HG03135 (cell line): Measurements from ENCODE around the gene NOL9.
"Not testable (repeated sequence)": the region's sequence is repeated elsewhere in the genome, so short reads cannot be mapped to it uniquely, and the experiment has no call there.

ENCODE experiments used
- ATAC-seq: cut with Tn5 transposase; IDR thresholded peaks from one replicate; pipeline ENCODE4 v1.9.1; 2021; ENCODE audit warnings: mild to moderate bottlenecking, moderate library complexity; ENCODE audit not compliant: unreplicated experiment

Gene NOL9

DNA sequence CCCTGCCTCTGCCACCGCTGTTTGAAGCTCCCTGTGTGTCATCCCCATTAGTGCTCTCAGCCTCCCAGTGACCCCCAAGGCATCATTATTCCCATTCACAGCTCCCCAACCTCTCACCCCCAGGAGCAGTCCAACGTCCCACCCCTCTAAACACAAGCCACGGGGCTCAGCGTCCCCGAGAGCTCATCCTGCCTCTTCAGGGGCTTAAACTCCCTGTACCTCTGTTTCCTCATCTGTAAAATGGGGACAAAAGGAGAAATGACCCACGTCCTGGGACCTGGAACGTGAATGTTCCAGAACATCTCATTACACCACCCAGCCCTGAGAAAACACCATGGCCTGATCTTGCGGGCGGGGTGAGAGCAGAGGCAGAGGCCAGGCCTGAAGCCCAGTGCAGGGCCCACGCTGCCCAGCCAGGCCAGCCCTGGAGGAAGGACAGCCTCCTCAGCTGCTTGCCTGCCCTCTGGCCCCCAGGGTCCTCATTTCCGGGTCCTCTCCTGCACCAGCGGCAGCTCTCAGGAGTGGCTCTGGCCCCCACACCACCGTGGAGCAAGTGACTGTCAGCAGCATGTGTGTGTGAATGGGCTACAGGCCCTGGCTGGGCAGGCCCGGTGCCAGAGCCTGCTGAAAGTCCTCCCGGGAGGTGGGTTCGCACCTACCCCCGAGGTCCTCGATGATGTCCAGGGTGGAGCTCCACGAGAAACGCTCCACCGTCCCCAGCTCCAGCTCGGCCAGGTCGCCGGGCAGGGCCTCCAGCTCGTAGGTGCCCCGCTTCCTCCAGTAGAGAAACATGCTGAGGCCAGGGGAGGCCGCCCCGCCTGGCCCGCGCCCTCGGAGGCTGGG, 48.7 kb downstream of the NOL9 start:
- no peak for ATAC-seq

DNA sequence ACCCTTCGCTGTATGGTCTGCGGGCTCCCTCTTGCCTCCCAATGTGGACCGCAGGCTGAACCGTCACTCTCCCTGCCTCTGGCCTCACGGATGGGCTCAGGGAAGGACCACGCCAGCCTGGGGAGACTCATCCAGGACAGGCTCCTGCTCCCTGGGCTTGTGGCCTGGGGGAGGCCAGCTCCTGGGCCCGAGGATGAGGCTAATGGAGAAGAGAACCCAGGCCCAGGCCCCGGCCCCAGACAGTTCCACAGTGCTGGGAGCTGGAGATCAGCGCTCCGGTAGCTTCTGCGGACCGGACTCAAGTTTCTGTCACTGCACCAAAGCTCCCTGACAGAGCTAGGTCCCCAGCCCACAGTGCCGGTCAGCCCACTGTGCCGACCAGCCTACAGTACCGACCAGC, 49.4 kb downstream of the NOL9 start:
- no peak for ATAC-seq

DNA sequence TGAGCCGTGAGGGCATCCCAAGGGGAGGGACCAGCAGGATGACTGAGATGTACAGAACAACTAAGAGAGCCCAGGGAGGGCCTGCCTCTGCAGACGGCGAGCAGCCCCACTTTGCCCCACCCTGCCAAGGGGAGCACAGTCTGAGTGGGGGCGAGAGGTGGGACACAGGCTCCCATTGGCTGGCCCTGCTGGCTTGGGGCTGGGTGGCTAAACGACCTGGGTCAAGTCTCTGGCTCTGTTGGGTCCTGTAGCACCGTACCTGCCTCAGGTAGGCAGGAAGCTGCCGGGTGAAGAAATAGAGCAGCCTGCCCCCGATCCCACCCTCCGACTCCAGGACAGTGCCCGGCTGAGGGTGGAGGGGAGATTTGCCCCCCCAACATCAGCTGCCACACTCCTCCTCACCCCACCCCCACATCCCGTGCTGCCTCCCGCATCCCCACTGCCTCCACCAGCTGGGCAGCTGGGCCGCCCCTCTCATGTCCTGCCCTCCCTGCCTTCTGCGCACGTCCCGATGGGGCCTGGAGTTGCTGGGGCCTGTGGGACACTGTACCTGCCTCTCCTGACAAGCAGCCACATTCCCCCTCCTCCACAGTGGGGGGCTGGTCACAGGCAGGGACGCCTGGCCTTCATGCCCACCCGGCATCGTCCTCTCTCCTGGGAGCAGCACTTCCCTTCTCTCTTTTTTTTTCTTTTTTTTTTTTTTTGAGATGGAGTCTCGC, 50.3 kb downstream of the NOL9 start:
- no peak for ATAC-seq

DNA sequence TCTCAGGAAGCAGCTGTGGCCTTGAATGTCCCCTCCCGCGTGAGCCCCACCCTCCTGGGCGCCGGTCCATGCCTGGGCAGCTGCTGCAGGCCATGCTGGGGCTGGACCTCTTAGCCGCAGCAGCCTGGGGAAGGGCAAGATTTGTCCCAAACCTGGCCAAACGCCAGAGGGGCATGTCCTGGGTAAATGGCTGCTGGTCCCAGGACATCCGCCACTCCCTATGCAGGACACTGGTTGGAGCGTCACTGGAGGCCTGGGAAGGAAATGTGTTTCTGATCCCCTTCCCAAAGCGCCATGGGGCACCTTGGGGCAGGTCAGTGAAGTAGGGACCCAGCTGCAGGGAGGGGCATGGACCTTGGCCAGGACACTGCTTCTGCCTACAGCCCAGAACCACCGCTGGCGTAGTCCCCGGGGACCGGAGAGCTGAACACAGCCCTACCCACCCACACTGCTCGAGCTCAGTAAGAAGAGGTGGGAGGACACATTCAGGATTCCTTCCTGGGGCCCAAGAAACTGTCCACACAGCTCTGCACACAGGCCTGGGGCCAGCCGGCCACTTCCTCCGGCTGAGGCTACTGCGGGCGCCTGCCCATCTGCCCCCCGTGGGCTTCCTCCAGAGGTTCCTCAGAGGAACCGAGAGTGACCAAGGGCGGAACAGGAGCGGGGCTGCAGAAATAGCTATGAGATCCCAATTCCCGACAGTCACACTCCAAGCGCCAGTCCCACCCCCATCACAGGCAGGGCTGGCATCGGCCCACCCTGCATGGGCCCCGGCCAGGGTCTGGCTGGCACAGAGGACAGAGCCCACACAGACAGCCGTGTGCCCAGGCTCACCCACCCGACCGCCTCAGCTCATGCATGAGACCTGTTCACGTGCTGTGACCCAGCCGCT, 52.1 kb downstream of the NOL9 start:
- ATAC-seq = no peak

DNA sequence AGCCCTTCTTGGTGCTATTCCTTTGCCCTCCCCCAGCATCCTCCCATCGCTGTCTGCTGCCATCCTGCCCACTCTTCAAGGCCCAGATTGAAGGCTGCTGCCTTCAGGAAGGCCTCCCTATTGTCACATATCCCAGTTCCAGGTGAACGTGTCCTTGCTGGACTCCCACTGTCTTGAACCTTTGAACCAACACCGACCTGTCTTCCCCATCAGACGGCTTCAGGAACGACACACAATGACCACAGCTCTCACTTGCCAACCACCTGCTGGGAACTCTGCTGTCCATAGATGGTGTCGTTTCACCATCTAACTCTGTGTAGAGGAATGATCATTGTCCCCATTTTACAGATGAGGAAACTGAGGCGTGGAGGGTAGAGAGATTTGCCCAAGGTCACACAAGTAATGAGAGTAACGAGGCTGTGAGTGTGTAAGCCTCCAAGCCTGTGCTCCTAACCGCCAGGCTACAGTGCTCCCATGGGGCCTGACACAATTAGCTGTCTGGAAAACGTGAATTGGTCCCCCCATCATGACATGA, 53.0 kb downstream of the NOL9 start:
- no peak for ATAC-seq

DNA sequence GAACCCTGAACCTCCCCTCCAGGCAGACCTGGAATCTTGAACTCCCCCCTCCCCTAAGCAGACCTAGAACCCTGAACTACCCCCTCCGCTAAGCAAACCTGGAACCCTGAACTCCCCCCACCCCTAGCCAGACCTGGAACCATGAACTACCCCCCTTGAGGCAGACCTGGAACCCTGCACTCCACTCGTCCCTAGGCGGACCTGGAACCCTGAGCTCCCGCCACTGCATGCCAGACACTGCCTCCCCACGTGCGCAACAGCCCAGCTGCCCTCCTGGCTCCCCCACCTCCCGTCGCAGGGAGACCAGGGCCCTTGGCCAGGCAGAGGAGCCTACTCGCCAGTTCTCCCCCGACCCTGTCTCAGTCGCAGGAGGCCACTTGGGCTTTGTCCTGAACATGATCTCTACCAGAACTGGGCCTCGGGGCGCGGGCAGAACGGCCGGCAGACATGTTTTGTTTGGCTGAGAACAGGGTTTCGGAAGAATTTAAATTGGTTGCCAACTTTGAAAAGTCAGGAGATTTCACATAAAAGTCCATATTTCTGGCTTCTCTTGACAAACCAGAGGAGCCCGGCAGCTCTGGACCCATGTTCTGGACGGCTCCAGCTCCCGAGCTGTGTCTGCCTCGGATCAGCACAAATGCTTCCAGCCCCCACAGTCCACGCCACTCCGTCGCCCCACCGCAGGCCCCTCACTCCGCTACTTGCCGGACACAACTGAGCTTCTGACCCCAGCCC, 53.6 kb downstream of the NOL9 start:
- no peak for ATAC-seq

DNA sequence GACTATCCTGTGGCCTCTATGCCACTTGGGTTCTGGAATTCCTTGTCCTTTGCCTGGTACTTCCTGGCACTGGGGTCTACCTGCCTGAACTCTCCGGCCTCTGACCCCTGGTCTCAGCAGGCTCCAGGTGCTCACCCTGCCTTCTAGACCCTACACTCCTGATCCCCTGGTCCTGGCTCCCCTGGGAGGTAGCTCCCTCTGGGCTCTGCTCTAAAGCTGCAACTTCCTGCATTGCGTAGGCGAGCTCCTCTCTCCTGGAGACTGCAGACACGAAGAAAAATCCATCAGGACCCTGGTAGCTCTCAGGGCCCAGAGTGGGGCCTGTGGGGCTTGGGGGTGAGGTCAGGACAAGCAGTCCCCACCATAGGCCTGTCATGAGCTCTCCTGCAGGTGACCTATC, 55.0 kb downstream of the NOL9 start:
- no peak for ATAC-seq

DNA sequence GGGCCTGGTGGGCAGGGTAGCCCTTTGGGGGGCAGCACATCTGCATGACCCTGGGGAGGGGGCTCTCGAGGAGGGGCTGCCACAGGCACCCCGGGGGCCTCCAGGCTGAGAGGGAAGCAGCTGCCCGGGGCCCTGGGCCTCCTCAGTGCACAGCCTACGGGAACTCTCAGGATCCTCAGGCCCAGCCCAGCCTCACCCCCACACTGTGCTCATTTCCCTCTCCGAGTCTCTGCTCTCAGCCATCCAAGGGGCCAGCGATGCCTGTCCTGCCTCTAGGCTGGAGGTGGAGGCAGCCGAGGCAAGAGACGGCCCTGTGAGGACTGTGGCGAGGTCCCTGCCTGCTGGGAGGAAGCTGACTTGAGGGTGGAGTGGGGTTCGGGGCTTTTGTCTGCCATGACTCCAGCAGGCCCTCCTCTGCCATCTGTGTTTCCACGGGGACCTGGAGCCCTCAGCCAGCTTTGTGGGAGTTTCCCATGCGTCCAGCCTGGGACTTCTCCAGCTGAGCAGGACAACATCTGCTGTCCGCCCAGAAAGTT, 55.7 kb downstream of the NOL9 start:
- no peak for ATAC-seq

DNA sequence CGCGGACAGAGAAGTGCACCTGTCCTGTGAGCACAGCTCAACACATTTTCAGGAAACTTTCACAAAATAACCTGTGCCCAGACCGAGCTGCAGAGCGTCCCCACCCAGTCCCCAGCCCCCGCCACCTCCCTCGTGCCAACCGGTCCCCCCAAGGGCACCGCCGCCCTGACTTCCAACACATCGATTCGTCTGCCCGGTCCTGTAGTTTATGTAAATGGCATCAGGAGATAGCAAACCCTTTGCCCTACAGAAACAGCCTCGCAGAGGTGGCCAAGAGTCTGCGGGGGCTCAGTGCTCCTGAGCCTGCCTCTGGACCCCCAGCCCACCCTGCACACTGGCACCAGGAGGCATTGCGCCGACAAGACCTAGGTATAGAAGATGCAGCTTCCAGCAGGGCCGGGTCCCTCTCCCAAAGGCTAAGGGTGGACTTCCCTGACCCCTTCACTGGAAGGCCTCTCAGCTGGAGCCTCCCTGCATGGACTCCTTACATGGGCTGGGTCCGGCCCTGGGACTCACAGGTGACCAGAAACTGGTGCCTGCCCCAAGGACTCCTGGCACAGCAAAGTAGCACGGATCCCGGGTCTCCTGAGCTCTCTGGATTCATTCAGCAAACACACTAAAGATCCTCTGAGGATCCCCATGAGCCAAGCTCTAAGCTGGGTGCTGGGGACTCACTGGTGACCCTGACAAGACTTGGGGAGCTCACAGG, 56.3 kb downstream of the NOL9 start:
- no peak for ATAC-seq

DNA sequence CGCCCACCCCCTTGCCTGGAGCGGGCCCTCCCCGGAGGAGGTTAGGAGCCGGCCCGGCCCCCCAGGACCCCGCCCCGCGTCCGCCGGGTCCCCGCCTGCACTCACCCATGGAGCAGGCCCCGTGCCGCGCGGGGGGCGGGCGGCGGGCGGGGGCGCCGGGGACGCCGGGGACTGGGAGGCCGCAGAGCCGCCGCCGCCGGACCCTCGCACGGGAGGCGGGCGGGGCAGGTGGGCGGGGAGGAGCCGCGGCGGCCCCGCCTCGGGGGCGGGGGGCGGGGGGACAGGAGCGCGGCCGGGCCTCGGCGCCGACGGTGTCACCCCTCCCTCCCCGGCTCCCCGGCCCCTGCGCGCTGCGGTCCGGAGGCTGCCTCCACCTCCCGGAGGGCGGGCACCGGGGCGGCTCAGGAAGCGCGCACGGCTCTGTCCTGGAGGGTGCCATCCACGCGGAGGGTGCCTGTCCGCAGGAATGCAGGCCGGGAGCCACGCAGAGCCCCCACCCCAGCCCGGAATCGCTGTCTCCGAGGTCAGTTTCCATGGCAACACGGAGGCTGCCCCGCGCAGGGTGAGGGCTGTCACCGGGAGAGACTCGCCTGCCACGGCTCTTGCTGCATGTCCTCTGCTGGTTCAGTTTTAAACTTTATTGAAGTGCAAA, 57.0 kb downstream of the NOL9 start:
- no peak for ATAC-seq

DNA sequence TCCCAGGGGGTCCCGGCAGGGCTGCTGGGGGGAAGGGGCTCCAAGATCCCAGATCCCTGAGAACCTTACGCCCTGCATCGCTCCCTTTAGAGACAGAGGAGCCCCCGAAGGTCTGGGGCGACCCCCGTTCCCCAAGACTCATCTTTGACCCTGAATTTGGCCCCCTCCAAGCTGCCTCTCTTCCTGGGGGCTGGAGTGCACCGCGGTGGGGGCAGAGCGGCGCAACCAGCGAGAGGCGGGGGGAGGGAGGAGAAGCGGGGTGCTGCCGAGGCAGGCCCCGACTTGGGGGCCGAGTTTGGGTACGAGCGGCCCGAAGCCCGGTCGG, 57.5 kb downstream of the NOL9 start:
- no peak for ATAC-seq

DNA sequence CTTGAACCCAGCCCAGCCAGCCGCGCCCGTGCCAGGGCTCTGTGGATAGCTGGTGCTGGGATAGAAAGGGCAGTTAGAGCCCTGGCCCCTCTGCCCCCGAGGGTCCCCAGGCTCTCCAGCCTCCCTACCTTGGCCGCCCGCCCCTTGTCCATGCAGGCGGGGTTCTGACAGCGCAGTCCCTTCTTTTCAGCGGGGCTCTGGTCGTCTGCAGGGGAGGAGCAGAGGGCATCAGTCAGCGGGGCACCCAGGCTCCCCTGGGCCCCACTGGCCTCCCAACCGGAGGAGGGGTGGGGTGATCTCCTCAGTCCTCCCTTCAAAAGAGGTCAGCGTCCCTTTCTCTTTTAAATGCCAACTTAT, 58.0 kb downstream of the NOL9 start:
- no peak for ATAC-seq

DNA sequence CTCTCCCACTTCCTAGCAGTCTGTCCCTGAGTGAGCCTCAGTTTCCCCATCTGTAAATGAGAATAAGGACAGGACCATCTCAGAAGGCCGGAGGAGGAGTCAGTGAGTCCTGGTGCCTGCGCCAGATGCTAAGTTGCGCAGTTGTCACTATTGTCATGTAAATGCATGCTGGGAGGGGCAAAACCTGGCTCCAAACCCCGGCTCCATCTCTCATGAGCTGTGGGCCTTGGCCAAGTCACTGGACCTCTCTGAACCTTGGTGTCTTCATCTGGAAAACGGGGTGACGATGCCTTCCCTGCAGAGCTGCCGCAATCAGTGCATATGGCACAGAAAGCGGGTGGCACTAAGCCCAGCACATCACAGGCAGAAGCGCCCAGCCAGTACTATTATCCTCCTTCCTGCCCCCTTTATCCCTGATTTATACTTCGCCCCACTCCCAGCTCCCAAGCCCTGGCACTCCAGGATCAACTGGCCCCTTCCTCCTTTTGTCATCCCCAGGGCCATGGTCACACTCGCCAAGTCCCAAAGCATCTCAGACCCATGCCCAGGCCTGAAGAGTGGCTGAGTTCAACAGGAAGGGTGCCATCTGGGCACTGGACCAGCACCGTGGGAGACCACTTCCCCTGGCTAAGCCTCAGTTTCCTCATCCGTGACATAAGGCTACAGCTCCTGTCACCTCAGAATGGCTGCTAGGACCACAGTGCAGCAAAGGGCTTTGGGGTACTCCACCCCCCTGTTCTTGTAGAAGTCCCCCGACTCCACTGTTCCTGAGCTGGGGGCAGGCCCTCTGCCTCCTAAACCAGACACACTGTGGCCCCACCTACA, 58.6 kb downstream of the NOL9 start:
- no peak for ATAC-seq

DNA sequence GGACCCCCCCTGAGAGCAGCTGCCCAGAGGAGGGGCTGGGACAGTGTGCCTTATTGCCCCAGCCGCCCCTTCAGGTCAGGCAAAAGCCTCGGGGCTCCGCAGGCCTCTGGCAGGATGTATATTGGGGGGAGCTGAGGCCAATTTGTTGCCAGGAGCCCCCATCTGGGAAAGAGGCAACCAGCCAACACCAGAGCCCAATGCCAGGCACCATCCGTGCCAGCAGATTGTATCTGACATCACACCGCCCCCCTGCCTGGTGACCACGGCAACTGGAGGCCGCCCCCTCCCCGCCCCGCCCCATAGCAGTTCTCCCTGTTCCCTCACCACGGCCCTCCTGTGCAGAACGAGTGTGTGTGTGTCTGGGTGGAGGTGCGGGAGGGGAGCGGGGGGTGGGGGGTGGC, 59.3 kb downstream of the NOL9 start:
- no peak for ATAC-seq

DNA sequence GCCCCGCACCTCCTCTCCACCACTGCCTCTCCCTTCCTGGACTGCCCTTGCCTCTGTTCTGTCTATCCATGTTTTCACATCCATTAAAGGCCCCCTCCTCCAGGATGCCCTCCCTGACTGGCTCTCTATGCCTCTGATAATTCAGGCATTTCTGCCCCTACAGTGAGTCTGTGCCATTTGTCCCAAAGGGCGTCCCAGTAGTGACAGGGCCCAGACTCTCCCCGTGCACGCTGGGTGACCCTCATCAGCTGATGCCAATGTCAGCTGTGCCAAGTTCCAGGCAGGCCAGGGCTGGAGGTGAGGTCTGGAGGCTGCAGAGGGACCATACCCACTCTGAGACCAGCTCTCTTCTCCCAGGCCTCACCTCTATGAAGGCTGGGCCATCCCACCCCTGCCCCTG, 59.7 kb downstream of the NOL9 start:
- no peak for ATAC-seq

DNA sequence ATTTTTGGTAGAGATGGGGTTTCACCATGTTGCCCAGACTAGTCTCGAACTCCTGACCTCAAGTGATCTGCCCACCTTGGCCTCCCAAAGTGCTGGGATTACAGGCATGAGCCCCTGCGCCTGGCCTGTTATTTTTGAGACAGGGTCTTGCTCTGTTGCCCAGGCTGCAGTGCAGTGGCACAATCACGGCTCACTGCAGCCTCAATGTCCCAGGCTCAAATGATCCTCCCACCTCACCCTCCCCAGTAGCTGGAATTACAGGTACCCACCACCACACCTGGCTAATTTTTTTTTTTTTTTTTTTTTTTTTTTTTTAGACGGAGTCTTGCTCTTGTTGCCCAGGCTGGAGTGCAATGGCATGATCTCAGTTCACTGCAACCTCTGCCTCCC, 60.5 kb downstream of the NOL9 start:
- not testable (repeated sequence) for ATAC-seq

DNA sequence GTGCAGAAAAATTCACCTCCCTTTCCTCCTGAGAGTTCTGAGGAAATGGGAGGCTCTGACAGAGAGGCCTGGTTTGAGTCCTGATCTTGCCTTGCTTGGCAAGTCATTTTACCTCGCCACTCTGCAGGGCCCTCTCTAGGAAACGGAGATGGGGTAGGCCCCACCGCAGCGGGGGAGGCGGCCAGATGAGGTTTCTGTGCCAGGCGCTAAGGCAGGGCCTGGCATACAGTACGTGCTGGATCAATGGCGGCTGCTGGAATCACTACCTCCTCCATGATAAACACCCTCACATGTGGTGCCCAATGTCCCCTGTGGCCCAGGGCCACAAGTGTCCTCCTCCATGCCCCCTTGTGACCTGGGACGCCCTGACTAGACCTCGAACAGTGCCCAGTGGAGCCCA, 62.3 kb downstream of the NOL9 start:
- no peak for ATAC-seq

DNA sequence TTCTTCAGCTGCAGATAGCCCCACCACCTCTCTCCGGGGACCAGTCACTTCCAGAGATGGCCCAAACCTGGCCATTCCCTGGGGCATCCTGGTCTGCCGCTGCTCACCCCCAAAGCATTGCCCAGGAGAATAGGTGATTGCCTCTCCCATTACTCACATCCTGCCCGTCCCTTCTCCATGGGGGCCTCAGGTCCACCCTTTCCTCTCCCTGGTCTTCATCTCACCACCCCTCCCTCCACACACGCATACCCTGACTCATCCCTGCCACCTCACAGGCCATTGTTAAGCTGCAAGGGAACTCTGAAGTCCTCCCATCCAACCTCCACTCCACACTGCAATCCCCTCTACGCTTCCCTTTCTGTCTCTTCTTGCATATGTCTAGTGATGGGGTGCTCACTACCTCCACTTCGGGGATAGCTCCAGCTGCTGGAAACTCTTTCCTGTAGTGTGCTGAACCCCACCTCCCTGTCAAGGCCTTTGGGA, 62.8 kb downstream of the NOL9 start, which contains the start of gene PLEKHG5:
TSS of gene PLEKHG5 (minus strand) at position 188 of the 483 bp plus-strand sequence. CDS start 14,096 bp downstream, outside the sequence.
- ATAC-seq = no peak
